Measurements from ENCODE around the gene RTF2. TPM values are rescaled to one million over a fixed set of nuclear protein-coding genes. Genes with fewer than 3 reads are reported as not detected.

The RTF2 gene
- polyA plus RNA-seq, 1 donor (not counting 4 experiments of a cell fraction or from before 2014, with no cell fraction given) = 63.4 TPM

DNA sequence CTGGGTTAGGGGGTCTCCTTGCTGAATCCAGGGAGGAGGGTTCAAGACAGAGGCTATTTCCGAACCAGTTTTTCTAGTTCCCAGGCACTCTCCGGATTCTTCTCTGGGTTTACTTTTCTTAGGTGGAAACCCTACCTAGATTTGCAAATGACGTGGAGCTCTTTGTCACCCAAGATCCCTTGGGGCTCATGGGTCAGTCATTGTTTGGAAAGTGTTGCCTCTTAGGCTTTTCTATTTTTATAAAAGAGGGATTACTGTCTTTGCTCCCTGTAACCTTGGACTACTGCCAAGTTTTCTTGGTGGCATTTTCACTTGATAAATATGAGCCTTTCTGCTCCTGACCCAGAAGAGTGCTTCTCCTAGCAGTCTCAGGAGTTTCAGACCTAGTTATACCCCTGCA is 98.2 kb downstream of the RTF2 start:
- Histone ChIP-seq H3K27me3 (ENCODE audit: control insufficient read depth, extremely low read depth, insufficient read depth, low read length) (no peaks in the 10 kb centered on the region), H2AFZ (ENCODE audit: control insufficient read depth, low read length) (no peak overlapping the region), H3K79me2 (ENCODE audit: control insufficient read depth, insufficient read depth, low read length) (no peaks in the 10 kb centered on the region), H3K27ac (ENCODE audit: control insufficient read depth, insufficient read depth, low read length) (no peak overlapping the region), H3K9ac (ENCODE audit: control insufficient read depth, extremely low read depth, insufficient read depth, low read length) (no peak overlapping the region), H3K9me3 (ENCODE audit: control insufficient read depth, low read depth, low read length) (no peaks in the 10 kb centered on the region), H3K36me3 (ENCODE audit: control insufficient read depth in 2 of 2, extremely low read depth in 1 of 2, insufficient read depth in 2 of 2, low read length in 2 of 2) (no peaks in the 10 kb centered on the region), H3K4me3 (ENCODE audit: control insufficient read depth in 2 of 3, extremely low read depth in 1 of 3, insufficient read depth in 2 of 3, low read depth in 1 of 3, low read length in 3 of 3) (no peak overlapping the region), H3K4me1 (ENCODE audit: control insufficient read depth, extremely low read depth, insufficient read depth, low read length) (no peaks in the 10 kb centered on the region), H3K9me1 (ENCODE audit: control insufficient read depth, extremely low read depth, insufficient read depth, low read length) (no peaks in the 10 kb centered on the region), H4K20me1 (ENCODE audit: control insufficient read depth, extremely low read depth, insufficient read depth, low read length) (no peaks in the 10 kb centered on the region), H3K4me2 (ENCODE audit: control insufficient read depth, extremely low read depth, insufficient read depth, low read depth, low read length) (no peak overlapping the region)
- dilution Hi-C loops (cut with MboI; ENCODE audit: extremely low pct_ligation_motif_present, low sequenced_read_pairs) = no loop called here
- no peak for FAIRE-seq
- no peak for TF ChIP-seq EZH2 (IDR thresholded peaks at IDR 0.05; ENCODE audit: low read length)
- TF ChIP-seq, protein P1, sequence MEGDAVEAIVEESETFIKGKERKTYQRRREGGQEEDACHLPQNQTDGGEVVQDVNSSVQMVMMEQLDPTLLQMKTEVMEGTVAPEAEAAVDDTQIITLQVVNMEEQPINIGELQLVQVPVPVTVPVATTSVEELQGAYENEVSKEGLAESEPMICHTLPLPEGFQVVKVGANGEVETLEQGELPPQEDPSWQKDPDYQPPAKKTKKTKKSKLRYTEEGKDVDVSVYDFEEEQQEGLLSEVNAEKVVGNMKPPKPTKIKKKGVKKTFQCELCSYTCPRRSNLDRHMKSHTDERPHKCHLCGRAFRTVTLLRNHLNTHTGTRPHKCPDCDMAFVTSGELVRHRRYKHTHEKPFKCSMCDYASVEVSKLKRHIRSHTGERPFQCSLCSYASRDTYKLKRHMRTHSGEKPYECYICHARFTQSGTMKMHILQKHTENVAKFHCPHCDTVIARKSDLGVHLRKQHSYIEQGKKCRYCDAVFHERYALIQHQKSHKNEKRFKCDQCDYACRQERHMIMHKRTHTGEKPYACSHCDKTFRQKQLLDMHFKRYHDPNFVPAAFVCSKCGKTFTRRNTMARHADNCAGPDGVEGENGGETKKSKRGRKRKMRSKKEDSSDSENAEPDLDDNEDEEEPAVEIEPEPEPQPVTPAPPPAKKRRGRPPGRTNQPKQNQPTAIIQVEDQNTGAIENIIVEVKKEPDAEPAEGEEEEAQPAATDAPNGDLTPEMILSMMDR (optimal IDR thresholded peaks at IDR 0.05 in 1 of 3, IDR thresholded peaks at IDR 0.05 in 1 of 3, conservative IDR thresholded peaks at IDR 0.05 in 1 of 3; ENCODE audit: extremely low read depth in 1 of 3, insufficient read depth in 2 of 3, low read length in 3 of 3) = no peak
- no peak for DNase-seq (ENCODE audit: low read depth, low spot score)

Small RNA genes lying within 50 kb of the gene (small RNA-seq; reads per million reads assigned to genes)
- gene RPL39P (ENCODE audit: insufficient read length in 3 of 3, low read depth in 3 of 3, low replicate concordance in 1 of 3) = 0 reads per million in 3 experiments

Other genes with a start within 250 kb of the RTF2 start
- gene MC3R, start 219.9 kb upstream of the RTF2 start, polyA plus RNA-seq = not detected in 3 replicates
- gene FAM210B, start 109.7 kb upstream of the RTF2 start, polyA plus RNA-seq = 29.7 to 34.5 TPM (median 33.6 TPM) in 3 replicates
- gene AURKA, start 76.4 kb upstream of the RTF2 start, polyA plus RNA-seq = 10.9 to 36.1 TPM (median 31.4 TPM) in 3 replicates
- gene CSTF1, start 76.0 kb upstream of the RTF2 start, polyA plus RNA-seq = 40.3 to 43.3 TPM (median 41.8 TPM) in 3 replicates
- 0.01 to 0.10 TPM in 2 of 3 replicates, not detected in the other for gene CASS4, start 56.4 kb upstream of the RTF2 start, polyA plus RNA-seq
- 0.35 to 0.55 TPM in 2 of 3 replicates, not detected in the other for gene FAM209A, start 56.1 kb downstream of the RTF2 start, polyA plus RNA-seq
- gene FAM209B, start 64.6 kb downstream of the RTF2 start, polyA plus RNA-seq = 0.12 to 0.38 TPM (median 0.18 TPM) in 3 replicates
- 5.5 to 24.7 TPM (median 11.5 TPM) in 3 replicates for gene TFAP2C, start 160.7 kb downstream of the RTF2 start, polyA plus RNA-seq